ENCODE data around the gene AOPEP.

AOPEP gene

GRCh38 chr9:94718936-94719335 is 7.6 kb upstream of the AOPEP start:
- no peak for DNase-seq (ENCODE audit: low read depth)

- DNase-seq (ENCODE audit: low read depth), result no peak
Observed at GRCh38 chr9:94719878-94720277, 6.6 kb upstream of the AOPEP start.

GRCh38 chr9:94720846-94721549 is 5.5 kb upstream of the AOPEP start:
- DNase-seq (ENCODE audit: low read depth), result no peak

GRCh38 chr9:94721754-94722153 is 4.7 kb upstream of the AOPEP start:
- DNase-seq (ENCODE audit: low read depth), result no peak

- no peak for DNase-seq (ENCODE audit: low read depth)
Observed at GRCh38 chr9:94725293-94725692, 1.2 kb upstream of the AOPEP start.

- DNase-seq (ENCODE audit: low read depth), result no peak
Observed at GRCh38 chr9:94728719-94729118, 2.2 kb downstream of the AOPEP start.

GRCh38 chr9:94729199-94729598 is 2.7 kb downstream of the AOPEP start:
- no peak for DNase-seq (ENCODE audit: low read depth)

GRCh38 chr9:94734054-94734754 is 7.7 kb downstream of the AOPEP start:
- DNase-seq (ENCODE audit: low read depth), result peak; percentile 35

GRCh38 chr9:94736759-94737158 is 10.3 kb downstream of the AOPEP start:
- no peak for DNase-seq (ENCODE audit: low read depth)

- DNase-seq (ENCODE audit: low read depth), result no peak
Observed at GRCh38 chr9:94740145-94740840, 13.8 kb downstream of the AOPEP start.

GRCh38 chr9:94741866-94742265 is 15.4 kb downstream of the AOPEP start:
- DNase-seq (ENCODE audit: low read depth), result no peak

GRCh38 chr9:94743035-94743954 is 16.8 kb downstream of the AOPEP start:
- no peak for DNase-seq (ENCODE audit: low read depth)

GRCh38 chr9:94745806-94746540 is 19.5 kb downstream of the AOPEP start:
- DNase-seq (ENCODE audit: low read depth), result no peak

- no peak for DNase-seq (ENCODE audit: low read depth)
Observed at GRCh38 chr9:94746541-94747370, 20.3 kb downstream of the AOPEP start.

- no peak for DNase-seq (ENCODE audit: low read depth)
Observed at GRCh38 chr9:94754976-94755475, 28.5 kb downstream of the AOPEP start.

- no peak for DNase-seq (ENCODE audit: low read depth)
Observed at GRCh38 chr9:94757158-94757557, 30.7 kb downstream of the AOPEP start.

GRCh38 chr9:94758031-94758430 is 31.5 kb downstream of the AOPEP start:
- no peak for DNase-seq (ENCODE audit: low read depth)

GRCh38 chr9:94758880-94759279 is 32.4 kb downstream of the AOPEP start:
- no peak for DNase-seq (ENCODE audit: low read depth)

GRCh38 chr9:94760010-94760409 is 33.5 kb downstream of the AOPEP start:
- DNase-seq (ENCODE audit: low read depth), result no peak

GRCh38 chr9:94760660-94761059 is 34.2 kb downstream of the AOPEP start:
- DNase-seq (ENCODE audit: low read depth), result no peak

Measured in CMK (cell line).